Measurements from ENCODE around the gene ATG16L2. TPM values are rescaled to one million over a fixed set of nuclear protein-coding genes. Genes with fewer than 3 reads are reported as not detected.
"Not testable (repeated sequence)": the region's sequence is repeated elsewhere in the genome, so short reads cannot be mapped to it uniquely, and the experiment has no call there.

ATG16L2 gene
- total RNA-seq, 6 experiments from 2014 or later, result 8.6 to 23.8 (median 15.4) TPM

DNA sequence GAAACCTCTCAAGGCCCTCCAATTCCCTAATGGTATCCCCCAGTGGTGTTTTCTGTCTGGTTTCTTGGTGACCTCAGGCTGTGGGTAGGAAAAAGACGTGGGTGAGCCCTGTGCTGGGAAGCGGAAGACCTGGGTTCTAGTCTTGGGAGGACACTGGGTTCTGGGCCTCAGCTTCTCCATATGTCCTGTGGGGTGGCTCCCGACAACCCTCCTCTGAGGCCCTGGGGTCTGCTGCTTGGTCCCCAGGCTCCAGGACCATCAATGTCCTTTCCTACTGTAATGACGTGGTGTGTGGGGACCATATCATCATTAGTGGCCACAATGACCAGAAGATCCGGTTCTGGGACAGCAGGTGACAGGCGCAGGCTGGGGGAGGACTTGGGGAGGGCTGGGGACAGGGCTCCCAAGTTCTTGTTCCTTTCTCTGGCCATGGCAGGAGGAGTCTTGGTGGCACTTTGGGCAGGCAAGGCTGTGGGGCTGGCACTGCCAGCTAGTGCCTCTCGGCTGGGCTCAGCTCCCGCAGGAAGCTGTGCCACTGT lies 12.8 kb downstream of the ATG16L2 start:
- no peaks in the 10 kb centered on the region for H3K9me3 ChIP-seq
- TF ChIP-seq, protein P1, sequence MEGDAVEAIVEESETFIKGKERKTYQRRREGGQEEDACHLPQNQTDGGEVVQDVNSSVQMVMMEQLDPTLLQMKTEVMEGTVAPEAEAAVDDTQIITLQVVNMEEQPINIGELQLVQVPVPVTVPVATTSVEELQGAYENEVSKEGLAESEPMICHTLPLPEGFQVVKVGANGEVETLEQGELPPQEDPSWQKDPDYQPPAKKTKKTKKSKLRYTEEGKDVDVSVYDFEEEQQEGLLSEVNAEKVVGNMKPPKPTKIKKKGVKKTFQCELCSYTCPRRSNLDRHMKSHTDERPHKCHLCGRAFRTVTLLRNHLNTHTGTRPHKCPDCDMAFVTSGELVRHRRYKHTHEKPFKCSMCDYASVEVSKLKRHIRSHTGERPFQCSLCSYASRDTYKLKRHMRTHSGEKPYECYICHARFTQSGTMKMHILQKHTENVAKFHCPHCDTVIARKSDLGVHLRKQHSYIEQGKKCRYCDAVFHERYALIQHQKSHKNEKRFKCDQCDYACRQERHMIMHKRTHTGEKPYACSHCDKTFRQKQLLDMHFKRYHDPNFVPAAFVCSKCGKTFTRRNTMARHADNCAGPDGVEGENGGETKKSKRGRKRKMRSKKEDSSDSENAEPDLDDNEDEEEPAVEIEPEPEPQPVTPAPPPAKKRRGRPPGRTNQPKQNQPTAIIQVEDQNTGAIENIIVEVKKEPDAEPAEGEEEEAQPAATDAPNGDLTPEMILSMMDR (IDR thresholded peaks at IDR 0.05), result no peak
- TF ChIP-seq POLR2A (IDR thresholded peaks at IDR 0.05), result no peak
- no peaks in the 10 kb centered on the region for H3K36me3 ChIP-seq
- no peak for ATAC-seq
- DNase-seq, result no peak
- H3K4me3 ChIP-seq, result no peak overlapping the region
- peaks cover 0 to 19% (median 7%) of the 10 kb centered on the region in 4 donors for H3K4me1 ChIP-seq
- intact Hi-C loops (cut with DNase I), result no loop called here
- peak overlapping the region in 1 of 3 donors; percentile 36 for H3K27ac ChIP-seq
- WGBS (ENCODE audit: insufficient coverage, low coverage, low lambda C conversion rate, missing lambda C conversion rate), result 93% methylated on average over 4 of the region's 8 CpGs
- no peaks in the 10 kb centered on the region for H3K27me3 ChIP-seq

DNA sequence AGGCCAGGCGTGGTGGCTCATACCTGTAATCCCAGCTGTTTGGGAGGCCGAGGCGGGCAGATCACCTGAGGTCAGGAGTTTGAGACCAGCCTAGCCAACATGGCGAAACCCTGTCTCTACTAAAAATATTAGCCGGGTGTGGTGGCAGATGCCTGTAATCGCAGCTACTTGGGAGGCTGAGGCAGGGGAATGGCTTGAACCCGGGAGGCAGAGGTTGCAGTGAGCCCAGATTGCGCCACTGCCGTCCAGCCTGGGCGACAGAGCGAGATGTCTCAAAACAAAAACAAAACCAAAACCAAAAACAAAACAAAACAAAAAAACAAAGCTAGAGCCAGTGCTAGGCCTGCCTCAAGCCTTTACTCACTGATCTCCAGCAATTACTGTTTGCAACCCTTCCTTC lies 13.4 kb downstream of the ATG16L2 start:
- ATAC-seq (peak in 3 of 4 donors; percentile 6 to 30 (median 24)), DNase-seq (peak in 1 of 3 donors; percentile 34)
- Histone ChIP-seq H3K27ac (peak overlapping the region; percentile 16 to 49 (median 36)), H3K4me1 (peaks cover 0 to 19% (median 7%) of the 10 kb centered on the region in 4 donors)
- WGBS (ENCODE audit: insufficient coverage, low coverage, low lambda C conversion rate, missing lambda C conversion rate), result 57% methylated on average over 11 of the region's 11 CpGs
- H3K4me3 ChIP-seq; H3K27me3 ChIP-seq; H3K36me3 ChIP-seq; intact Hi-C loops (cut with DNase I); H3K9me3 ChIP-seq: not testable (repeated sequence)

- H3K4me3 ChIP-seq, result no peak overlapping the region
- TF ChIP-seq POLR2A (IDR thresholded peaks at IDR 0.05), result no peak
- TF ChIP-seq, protein P1 (IDR thresholded peaks at IDR 0.05), result no peak
- 49% methylated on average over 5 of the region's 11 CpGs for WGBS (ENCODE audit: insufficient coverage, low coverage, low lambda C conversion rate, missing lambda C conversion rate)
- H3K9me3 ChIP-seq, result no peaks in the 10 kb centered on the region
- H3K27me3 ChIP-seq, result no peaks in the 10 kb centered on the region
- intact Hi-C loops (cut with DNase I), result no loop called here
- H3K27ac ChIP-seq, result peak overlapping the region; percentile 16 to 49 (median 36)
- H3K36me3 ChIP-seq, result no peaks in the 10 kb centered on the region
- ATAC-seq (peak; percentile 48 to 65 (median 58)), DNase-seq (peak; percentile 70 to 83 (median 73))
- peaks cover 0 to 19% (median 7%) of the 10 kb centered on the region in 4 donors for H3K4me1 ChIP-seq
Observed at GRCh38 chr11:72828081-72828567, 13.9 kb downstream of the ATG16L2 start.

- Histone ChIP-seq H3K9me3 (no peaks in the 10 kb centered on the region), H3K27me3 (no peaks in the 10 kb centered on the region), H3K36me3 (no peaks in the 10 kb centered on the region), H3K27ac (peak overlapping the region in 2 of 3 donors; percentile 36 to 49), H3K4me1 (peaks cover 0 to 19% (median 7%) of the 10 kb centered on the region in 4 donors), H3K4me3 (no peak overlapping the region)
- DNase-seq (peak in 1 of 3 donors; percentile 24), ATAC-seq (no peak)
- intact Hi-C loops (cut with DNase I), result no loop called here
- TF ChIP-seq, protein P1 (IDR thresholded peaks at IDR 0.05), result no peak
- TF ChIP-seq POLR2A (IDR thresholded peaks at IDR 0.05), result no peak
- WGBS (ENCODE audit: insufficient coverage, low coverage, low lambda C conversion rate, missing lambda C conversion rate), result no CpG with 5 or more reads among the region's 7 CpGs
Observed at GRCh38 chr11:72828692-72829101, 14.5 kb downstream of the ATG16L2 start.

GRCh38 chr11:72829178-72829577 lies 15.0 kb downstream of the ATG16L2 start:
- 87% methylated on average over 8 of the region's 13 CpGs for WGBS (ENCODE audit: insufficient coverage, low coverage, low lambda C conversion rate, missing lambda C conversion rate)
- peak in 1 of 3 donors; percentile 27 for DNase-seq
- Histone ChIP-seq H3K4me3 (no peak overlapping the region), H3K36me3 (no peaks in the 10 kb centered on the region), H3K9me3 (no peaks in the 10 kb centered on the region), H3K4me1 (peaks cover 0 to 19% (median 7%) of the 10 kb centered on the region in 4 donors), H3K27ac (no peak overlapping the region), H3K27me3 (no peaks in the 10 kb centered on the region)
- intact Hi-C loops (cut with DNase I), result no loop called here
- no peak for TF ChIP-seq POLR2A (IDR thresholded peaks at IDR 0.05)
- TF ChIP-seq, protein P1 (IDR thresholded peaks at IDR 0.05), result no peak
- no peak for ATAC-seq
